HCT116 (cell line): ENCODE results near the gene DUSP16. TPM values are rescaled to one million over a fixed set of nuclear protein-coding genes. Genes with fewer than 3 reads are reported as not detected.

Source experiments
- ATAC-seq: fragments of 200-7000 bp; cut with Tn5 transposase; 2 replicates; pipeline ENCODE4 v1.9.1; 2020; ENCODE audit warnings: mild to moderate bottlenecking, moderate library complexity
- BruUV-seq: library from RNA; stranded (reverse); fragments of 400-500 nt; replicated peaks from 2 replicates; lab custom pipeline; 2021; lab: Mats Ljungman, UMichigan
- CTCF ChIA-PET: fragments of 300-600 bp; sonication (Branson Sonifier 250); formaldehyde crosslinking; loops from one replicate; lab custom pipeline; 2021; ENCODE audit warnings: antibody characterized with exemption; lab: Charles Lee
- POLR2A ChIA-PET: fragments of 300-600, 350-600 bp; sonication (Branson Sonifier 250); formaldehyde crosslinking; loops from one replicate; lab custom pipeline; 2021; ENCODE audit warnings: antibody characterized with exemption; lab: Charles Lee
- RAD21 ChIA-PET, 2 experiments: fragments of 300-600 bp; sonication (Branson Sonifier 250); formaldehyde crosslinking; loops; one replicate each; lab custom pipeline; 2023; ENCODE audit warnings: low total read pairs in 2 of 2; ENCODE audit not compliant: uncharacterized antibody in 2 of 2, unreplicated experiment in 2 of 2, low non-redundant PET in 1 of 2; lab: Charles Lee
- DNase-seq: peaks from one replicate; pipeline ENCODE4 v3.0.0-alpha.2; 2010; ENCODE audit warnings: low read depth, low spot score
- H2AFZ ChIP-seq: fragments of 200-600 bp; shearing (Covaris generic), sonication (generic); 2 replicates; pipeline ENCODE4 v1.6.1; 2017; ENCODE audit warnings: low read depth, mixed run types, mixed read lengths, antibody characterized with exemption, low read length; ENCODE audit not compliant: poor library complexity, severe bottlenecking
- H3K27ac ChIP-seq: 2 replicates; pipeline ENCODE4 v1.5.1; 2012; ENCODE audit warnings: low read depth, low read length
- H3K27me3 ChIP-seq: fragments of 200-600 bp; sonication (generic); 2 replicates; pipeline ENCODE4 v1.6.1; 2016; ENCODE audit warnings: mixed run types, low read length, mixed read lengths; ENCODE audit not compliant: insufficient read depth
- H3K36me3 ChIP-seq, 2 experiments: fragments of 200-500 bp in 1 of 2; fragments of 200-600 bp in 1 of 2; sonication (Bioruptor generic) in 1 of 2; sonication (generic) in 1 of 2; 2 replicates each; pipeline versions ENCODE4 v1.5.1 to v1.6.1; 2014 to 2016; ENCODE audit warnings: low read length in 2 of 2, inconsistent platforms in 1 of 2, mixed read lengths in 1 of 2, mixed run types in 1 of 2; ENCODE audit not compliant: insufficient read depth in 2 of 2, control insufficient read depth in 1 of 2
- H3K4me1 ChIP-seq, 2 experiments: fragments of 200-600 bp in 1 of 2; sonication (generic) in 1 of 2; 2 replicates each; pipeline versions ENCODE4 v1.5.1 to v1.6.1; 2012 to 2017; ENCODE audit warnings: low read length in 2 of 2, inconsistent platforms in 1 of 2, mild to moderate bottlenecking in 1 of 2, mixed read lengths in 1 of 2, mixed run types in 1 of 2, moderate library complexity in 1 of 2; ENCODE audit not compliant: insufficient read depth in 2 of 2, control insufficient read depth in 1 of 2
- H3K4me2 ChIP-seq: fragments of 200-600 bp; sonication (generic); 2 replicates; pipeline ENCODE4 v1.6.1; 2017; ENCODE audit warnings: mixed run types, low read length, mixed read lengths
- H3K4me3 ChIP-seq, 2 experiments: fragments of 200-600 bp in 1 of 2; sonication (generic) in 1 of 2; replicated peaks in 1 of 2; 2 replicates each; pipeline ENCODE4 v1.5.1; 2011 to 2016; ENCODE audit warnings: low read length in 2 of 2, control low read depth in 1 of 2, low read depth in 1 of 2, mild to moderate bottlenecking in 1 of 2, mixed read lengths in 1 of 2, mixed run types in 1 of 2
- H3K79me2 ChIP-seq: fragments of 200-600 bp; sonication (generic); 2 replicates; pipeline ENCODE4 v1.6.1; 2017; ENCODE audit warnings: mild to moderate bottlenecking, mixed run types, low read length, moderate library complexity, mixed read lengths; ENCODE audit not compliant: insufficient read depth
- H3K9ac ChIP-seq: fragments of 200-600 bp; sonication (generic); 2 replicates; pipeline ENCODE4 v1.6.1; 2016; ENCODE audit warnings: low read length, mixed read lengths
- H3K9me2 ChIP-seq: fragments of 200-600 bp; sonication (generic), shearing (Covaris generic); 2 replicates; pipeline ENCODE4 v1.6.1; 2017; ENCODE audit warnings: mixed run types, mild to moderate bottlenecking, moderate library complexity; ENCODE audit not compliant: insufficient read depth
- H3K9me3 ChIP-seq, 2 experiments: fragments of 200-500 bp in 1 of 2; fragments of 200-600 bp in 1 of 2; sonication (Bioruptor generic) in 1 of 2; sonication (generic) in 1 of 2; 2 replicates each; pipeline ENCODE4 v1.6.1; 2014 to 2017; ENCODE audit warnings: low read length in 2 of 2, mixed read lengths in 2 of 2, inconsistent platforms in 1 of 2, low read depth in 1 of 2, mild to moderate bottlenecking in 1 of 2, mixed run types in 1 of 2, moderate library complexity in 1 of 2; ENCODE audit not compliant: control insufficient read depth in 1 of 2, insufficient read depth in 1 of 2
- H4K20me1 ChIP-seq: fragments of 200-600 bp; sonication (generic), shearing (Covaris generic); 2 replicates; pipeline ENCODE4 v1.6.1; 2017; ENCODE audit warnings: mixed run types, mild to moderate bottlenecking, moderate library complexity; ENCODE audit not compliant: insufficient read depth
- ELF1 ChIP-seq: IDR thresholded peaks from 2 replicates; pipeline ENCODE4 v1.6.1; 2012; ENCODE audit warnings: low read depth, borderline replicate concordance
- JUND ChIP-seq: IDR thresholded peaks from 2 replicates; pipeline ENCODE4 v1.6.1; 2012
- POLR2AphosphoS5 ChIP-seq: IDR thresholded peaks from 2 replicates; pipeline ENCODE4 v1.6.1; 2011; ENCODE audit warnings: mild to moderate bottlenecking, low read depth, low read length, moderate library complexity
- SRF ChIP-seq: IDR thresholded peaks from 2 replicates; pipeline ENCODE4 v1.6.1; 2012; ENCODE audit warnings: low read depth
- YY1 ChIP-seq: IDR thresholded peaks from 2 replicates; pipeline ENCODE4 v1.6.1; 2011; ENCODE audit warnings: low read length, low read depth, moderate library complexity, mild to moderate bottlenecking; ENCODE audit not compliant: insufficient replicate concordance; ENCODE audit errors: extremely low read depth
- intact Hi-C: fragments of 100-400 bp; cut with micrococcal nuclease; formaldehyde crosslinking; loops from 2 replicates; pipeline ENCODE4 v1.10.0; 2022
- total RNA-seq: library from RNA; stranded (reverse); gene quantifications from one replicate; pipeline ENCODE4 v1.2.1, GENCODE V29; 2021; ENCODE audit not compliant: unreplicated experiment
- TF ChIP-seq, protein P1 (sequence below), 3 experiments: fragments of 200-600 bp in 1 of 3; sonication (generic) in 1 of 3; IDR thresholded peaks in 2 of 3; conservative IDR thresholded peaks in 1 of 3; 2 replicates each; pipeline ENCODE4 v1.5.1; 2012 to 2017; ENCODE audit warnings: low read depth in 2 of 3, low read length in 2 of 3, antibody characterized with exemption in 1 of 3, borderline replicate concordance in 1 of 3, control low read depth in 1 of 3, mild to moderate bottlenecking in 1 of 3, mixed read lengths in 1 of 3, mixed run types in 1 of 3, moderate library complexity in 1 of 3; ENCODE audit not compliant: insufficient read depth in 1 of 3

Gene DUSP16
- total RNA-seq, 1 experiment from 2014 or later: 13.4 TPM

DNA sequence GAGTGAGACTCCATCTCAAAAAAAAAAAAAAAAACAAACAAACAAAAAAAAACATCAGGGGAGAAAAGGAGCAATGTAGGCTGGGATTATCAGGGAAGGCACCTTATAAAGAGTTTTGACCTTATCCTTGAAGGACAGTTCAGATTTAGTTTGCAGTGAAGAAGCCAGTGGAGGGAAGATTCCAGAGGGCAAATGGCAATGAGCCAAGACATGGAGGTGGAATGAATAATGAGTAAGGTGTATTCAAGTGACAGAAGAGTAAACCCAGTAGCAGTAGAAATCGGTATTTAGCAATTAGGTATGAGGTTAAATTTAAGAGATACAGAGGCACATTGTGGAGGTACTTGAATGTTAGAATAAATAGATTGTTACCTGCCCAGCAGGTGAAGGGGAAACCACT, 2.2 kb upstream of the DUSP16 start:
- CTCF ChIA-PET: no interaction called here
- no TSS peak for BruUV-seq
- POLR2A ChIA-PET: no interaction called here
- H3K4me1 ChIP-seq: peaks cover 16 to 24% of the 10 kb centered on the region in 2 experiments
- ATAC-seq: no peak
- no peak overlapping the region for H2AFZ ChIP-seq
- no peak overlapping the region for H3K9ac ChIP-seq
- H3K27ac ChIP-seq: no peak overlapping the region
- RAD21 ChIA-PET: no interaction called here
- H3K4me3 ChIP-seq: no peak overlapping the region
- H3K9me2 ChIP-seq: no peaks in the 10 kb centered on the region
- TF ChIP-seq YY1: no peak
- no peak for TF ChIP-seq ELF1
- no peak for TF ChIP-seq POLR2AphosphoS5
- no peak for TF ChIP-seq JUND
- TF ChIP-seq, protein P1, sequence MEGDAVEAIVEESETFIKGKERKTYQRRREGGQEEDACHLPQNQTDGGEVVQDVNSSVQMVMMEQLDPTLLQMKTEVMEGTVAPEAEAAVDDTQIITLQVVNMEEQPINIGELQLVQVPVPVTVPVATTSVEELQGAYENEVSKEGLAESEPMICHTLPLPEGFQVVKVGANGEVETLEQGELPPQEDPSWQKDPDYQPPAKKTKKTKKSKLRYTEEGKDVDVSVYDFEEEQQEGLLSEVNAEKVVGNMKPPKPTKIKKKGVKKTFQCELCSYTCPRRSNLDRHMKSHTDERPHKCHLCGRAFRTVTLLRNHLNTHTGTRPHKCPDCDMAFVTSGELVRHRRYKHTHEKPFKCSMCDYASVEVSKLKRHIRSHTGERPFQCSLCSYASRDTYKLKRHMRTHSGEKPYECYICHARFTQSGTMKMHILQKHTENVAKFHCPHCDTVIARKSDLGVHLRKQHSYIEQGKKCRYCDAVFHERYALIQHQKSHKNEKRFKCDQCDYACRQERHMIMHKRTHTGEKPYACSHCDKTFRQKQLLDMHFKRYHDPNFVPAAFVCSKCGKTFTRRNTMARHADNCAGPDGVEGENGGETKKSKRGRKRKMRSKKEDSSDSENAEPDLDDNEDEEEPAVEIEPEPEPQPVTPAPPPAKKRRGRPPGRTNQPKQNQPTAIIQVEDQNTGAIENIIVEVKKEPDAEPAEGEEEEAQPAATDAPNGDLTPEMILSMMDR (IDR thresholded peaks at IDR 0.05 in 2 of 3, conservative IDR thresholded peaks at IDR 0.05 in 1 of 3; ENCODE audit: borderline replicate concordance in 1 of 3, insufficient read depth in 1 of 3, low read depth in 2 of 3, low read length in 2 of 3): no peak
- TF ChIP-seq SRF: no peak
- no peaks in the 10 kb centered on the region; a peak in 1 of 4 replicates for H3K9me3 ChIP-seq
- no peaks in the 10 kb centered on the region for H4K20me1 ChIP-seq
- no peak overlapping the region for H3K4me2 ChIP-seq
- no peaks in the 10 kb centered on the region for H3K27me3 ChIP-seq
- H3K36me3 ChIP-seq: no peaks in the 10 kb centered on the region
- no peak for DNase-seq
- H3K79me2 ChIP-seq: peaks cover 16% of the 10 kb centered on the region
- intact Hi-C loops: loop anchor here (1.0 to 10.0 kb wide), 3 partner anchors 92 to 188 kb away; no protein-coding TSS in a partner anchor
